GM21619 (cell line): ENCODE measurements around the gene MRPL55.

Source experiments
- ATAC-seq: cut with Tn5 transposase; IDR thresholded peaks from one replicate; pipeline ENCODE4 v1.9.1; 2021; ENCODE audit not compliant: unreplicated experiment

Gene MRPL55

DNA sequence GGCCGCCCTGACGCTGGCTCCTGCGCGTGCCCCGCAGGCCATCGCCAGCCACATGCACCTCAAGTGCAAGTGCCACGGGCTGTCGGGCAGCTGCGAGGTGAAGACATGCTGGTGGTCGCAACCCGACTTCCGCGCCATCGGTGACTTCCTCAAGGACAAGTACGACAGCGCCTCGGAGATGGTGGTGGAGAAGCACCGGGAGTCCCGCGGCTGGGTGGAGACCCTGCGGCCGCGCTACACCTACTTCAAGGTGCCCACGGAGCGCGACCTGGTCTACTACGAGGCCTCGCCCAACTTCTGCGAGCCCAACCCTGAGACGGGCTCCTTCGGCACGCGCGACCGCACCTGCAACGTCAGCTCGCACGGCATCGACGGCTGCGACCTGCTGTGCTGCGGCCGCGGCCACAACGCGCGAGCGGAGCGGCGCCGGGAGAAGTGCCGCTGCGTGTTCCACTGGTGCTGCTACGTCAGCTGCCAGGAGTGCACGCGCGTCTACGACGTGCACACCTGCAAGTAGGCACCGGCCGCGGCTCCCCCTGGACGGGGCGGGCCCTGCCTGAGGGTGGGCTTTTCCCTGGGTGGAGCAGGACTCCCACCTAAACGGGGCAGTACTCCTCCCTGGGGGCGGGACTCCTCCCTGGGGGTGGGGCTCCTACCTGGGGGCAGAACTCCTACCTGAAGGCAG is 50.0 kb downstream of the MRPL55 start:
- no peak for ATAC-seq

DNA sequence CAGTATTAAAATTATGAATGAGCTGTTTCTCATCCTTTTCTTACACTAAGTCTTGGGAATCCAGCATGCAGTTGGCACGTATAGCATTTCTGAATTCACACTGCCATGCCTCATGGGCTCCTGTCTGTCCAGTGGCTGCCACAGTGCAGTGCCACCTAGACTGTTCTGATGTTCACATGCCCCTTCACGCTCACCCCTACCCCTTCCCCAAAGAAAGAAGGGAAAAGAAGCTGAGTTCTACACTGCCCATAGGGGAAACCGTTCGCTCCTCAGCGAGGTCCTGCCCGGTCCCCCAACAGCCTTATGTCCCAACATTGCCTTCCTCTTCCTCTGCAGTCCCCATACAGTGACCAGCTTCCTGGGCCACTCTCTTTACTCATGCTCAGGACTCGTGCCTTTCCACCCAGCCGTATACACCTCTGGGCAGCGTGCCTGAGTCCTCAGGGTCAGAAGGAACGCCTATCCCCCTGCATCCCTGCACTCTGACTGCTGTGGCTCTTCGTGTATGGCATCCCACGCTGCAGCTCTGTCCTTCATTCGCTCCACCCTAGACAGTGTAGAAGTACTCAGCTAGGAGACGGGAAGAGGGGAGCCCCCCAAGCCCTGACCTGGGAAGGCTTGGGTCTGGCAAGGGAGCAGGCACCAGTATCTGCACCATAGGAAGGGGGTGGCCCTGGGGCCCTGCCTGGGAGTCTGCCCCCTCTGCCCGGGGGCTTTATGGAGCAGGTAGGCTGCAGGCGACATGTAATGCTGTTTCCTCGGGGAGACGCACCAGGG is 50.7 kb downstream of the MRPL55 start:
- no peak for ATAC-seq
